ENCODE data around the gene NEURL1. TPM values are rescaled to one million over a fixed set of nuclear protein-coding genes. Genes with fewer than 3 reads are reported as not detected.

Gene NEURL1
- total RNA-seq, 1 experiment from 2014 or later: 7.9 TPM

GRCh38 chr10:103560886-103561285, 67.4 kb downstream of the NEURL1 start:
- Histone ChIP-seq H3K36me3 (replicated peaks; ENCODE audit: control insufficient read depth, insufficient read depth, low read length) (no peaks in the 10 kb centered on the region), H3K27me3 (ENCODE audit: control insufficient read depth, insufficient read depth, low read length) (peaks cover 2% of the 10 kb centered on the region), H3K4me3 (ENCODE audit: insufficient read depth, low read depth, low read length) (no peak overlapping the region)
- DNase-seq: no peak

GRCh38 chr10:103562383-103562782, 68.9 kb downstream of the NEURL1 start:
- Histone ChIP-seq H3K27me3 (ENCODE audit: control insufficient read depth, insufficient read depth, low read length) (no peaks in the 10 kb centered on the region), H3K4me3 (ENCODE audit: insufficient read depth, low read depth, low read length) (no peak overlapping the region), H3K36me3 (replicated peaks; ENCODE audit: control insufficient read depth, insufficient read depth, low read length) (no peaks in the 10 kb centered on the region)
- DNase-seq: no peak

GRCh38 chr10:103563231-103564115, 70.0 kb downstream of the NEURL1 start:
- Histone ChIP-seq H3K27me3 (ENCODE audit: control insufficient read depth, insufficient read depth, low read length) (no peaks in the 10 kb centered on the region), H3K4me3 (ENCODE audit: insufficient read depth, low read depth, low read length) (no peak overlapping the region), H3K36me3 (replicated peaks; ENCODE audit: control insufficient read depth, insufficient read depth, low read length) (no peaks in the 10 kb centered on the region)
- DNase-seq: no peak

GRCh38 chr10:103564116-103564501, 70.6 kb downstream of the NEURL1 start:
- DNase-seq: no peak
- Histone ChIP-seq H3K36me3 (replicated peaks; ENCODE audit: control insufficient read depth, insufficient read depth, low read length) (no peaks in the 10 kb centered on the region), H3K4me3 (ENCODE audit: insufficient read depth, low read depth, low read length) (no peak overlapping the region), H3K27me3 (ENCODE audit: control insufficient read depth, insufficient read depth, low read length) (no peaks in the 10 kb centered on the region)

GRCh38 chr10:103564776-103565520, 71.4 kb downstream of the NEURL1 start:
- Histone ChIP-seq H3K36me3 (replicated peaks; ENCODE audit: control insufficient read depth, insufficient read depth, low read length) (no peaks in the 10 kb centered on the region), H3K4me3 (ENCODE audit: insufficient read depth, low read depth, low read length) (no peak overlapping the region), H3K27me3 (ENCODE audit: control insufficient read depth, insufficient read depth, low read length) (no peaks in the 10 kb centered on the region)
- peak; percentile 95 for DNase-seq

- Histone ChIP-seq H3K36me3 (replicated peaks; ENCODE audit: control insufficient read depth, insufficient read depth, low read length) (no peaks in the 10 kb centered on the region), H3K4me3 (ENCODE audit: insufficient read depth, low read depth, low read length) (no peak overlapping the region), H3K27me3 (ENCODE audit: control insufficient read depth, insufficient read depth, low read length) (no peaks in the 10 kb centered on the region)
- DNase-seq: no peak
These were observed 73.0 kb downstream of the NEURL1 start for GRCh38 chr10:103566536-103566935.

GRCh38 chr10:103568505-103568904, 75.0 kb downstream of the NEURL1 start:
- Histone ChIP-seq H3K27me3 (ENCODE audit: control insufficient read depth, insufficient read depth, low read length) (no peaks in the 10 kb centered on the region), H3K36me3 (replicated peaks; ENCODE audit: control insufficient read depth, insufficient read depth, low read length) (no peaks in the 10 kb centered on the region), H3K4me3 (ENCODE audit: insufficient read depth, low read depth, low read length) (no peak overlapping the region)
- no peak for DNase-seq

- Histone ChIP-seq H3K4me3 (ENCODE audit: insufficient read depth, low read depth, low read length) (no peak overlapping the region), H3K36me3 (replicated peaks; ENCODE audit: control insufficient read depth, insufficient read depth, low read length) (no peaks in the 10 kb centered on the region), H3K27me3 (ENCODE audit: control insufficient read depth, insufficient read depth, low read length) (no peaks in the 10 kb centered on the region)
- no peak for DNase-seq
These were observed 76.4 kb downstream of the NEURL1 start for GRCh38 chr10:103569896-103570295.

GRCh38 chr10:103570844-103571655, 77.5 kb downstream of the NEURL1 start:
- no peak for DNase-seq
- H3K27me3 ChIP-seq (ENCODE audit: control insufficient read depth, insufficient read depth, low read length): no peaks in the 10 kb centered on the region
- no peaks in the 10 kb centered on the region for H3K36me3 ChIP-seq (replicated peaks; ENCODE audit: control insufficient read depth, insufficient read depth, low read length)
- no peak overlapping the region for H3K4me3 ChIP-seq (ENCODE audit: insufficient read depth, low read depth, low read length)

GRCh38 chr10:103571656-103571975, 78.1 kb downstream of the NEURL1 start:
- H3K27me3 ChIP-seq (ENCODE audit: control insufficient read depth, insufficient read depth, low read length): no peaks in the 10 kb centered on the region
- DNase-seq: no peak

GRCh38 chr10:103572347-103573204, 79.1 kb downstream of the NEURL1 start:
- Histone ChIP-seq H3K27me3 (ENCODE audit: control insufficient read depth, insufficient read depth, low read length) (no peaks in the 10 kb centered on the region), H3K36me3 (replicated peaks; ENCODE audit: control insufficient read depth, insufficient read depth, low read length) (no peaks in the 10 kb centered on the region), H3K4me3 (ENCODE audit: insufficient read depth, low read depth, low read length) (no peak overlapping the region)
- no peak for DNase-seq

More at GRCh38 chr10:103571656-103571975, 78.1 kb downstream of the NEURL1 start:
- Histone ChIP-seq H3K36me3 (replicated peaks; ENCODE audit: control insufficient read depth, insufficient read depth, low read length) (no peaks in the 10 kb centered on the region), H3K4me3 (ENCODE audit: insufficient read depth, low read depth, low read length) (no peak overlapping the region)

- no peak for DNase-seq
- Histone ChIP-seq H3K36me3 (replicated peaks; ENCODE audit: control insufficient read depth, insufficient read depth, low read length) (no peaks in the 10 kb centered on the region), H3K27me3 (ENCODE audit: control insufficient read depth, insufficient read depth, low read length) (no peaks in the 10 kb centered on the region), H3K4me3 (ENCODE audit: insufficient read depth, low read depth, low read length) (no peak overlapping the region)
These were observed 79.6 kb downstream of the NEURL1 start for GRCh38 chr10:103573205-103573487.

- no peak for DNase-seq
- H3K36me3 ChIP-seq (replicated peaks; ENCODE audit: control insufficient read depth, insufficient read depth, low read length): no peaks in the 10 kb centered on the region
- no peaks in the 10 kb centered on the region for H3K27me3 ChIP-seq (ENCODE audit: control insufficient read depth, insufficient read depth, low read length)
- H3K4me3 ChIP-seq (ENCODE audit: insufficient read depth, low read depth, low read length): no peak overlapping the region
These were observed 80.9 kb downstream of the NEURL1 start for GRCh38 chr10:103574097-103575061.

Data from H7 (cell line).